Thoracic aorta (tissue), 2 donors: ENCODE data around the gene GBGT1. TPM values are rescaled to one million over a fixed set of nuclear protein-coding genes. Genes with fewer than 3 reads are reported as not detected.
A peak's percentile ranks its signal among the peaks of the same experiment; 100 is the strongest.

ENCODE experiments used
- ATAC-seq: fragments of 150-250 bp; one replicate; pipeline ENCODE4 v1.8.0; 2017; ENCODE audit warnings: low read depth; ENCODE audit not compliant: insufficient number of reproducible peaks, low FRiP score
- DNase-seq: peaks from one replicate; pipeline ENCODE4 v3.0.0-alpha.2; 2020; ENCODE audit warnings: low spot score
- H3K27ac ChIP-seq, 2 donors: fragments of 200-600 bp; sonication (generic); 1 replicate in 1 of 2; 2 replicates in 1 of 2; pipeline ENCODE4 v1.5.1; 2016; ENCODE audit warnings: mild to moderate bottlenecking in 2 of 2, moderate library complexity in 2 of 2
- H3K27me3 ChIP-seq: fragments of 200-600 bp; sonication (generic); replicated peaks from 2 replicates; pipeline ENCODE4 v1.6.0; 2016; ENCODE audit warnings: mild to moderate bottlenecking; ENCODE audit not compliant: insufficient read depth
- H3K36me3 ChIP-seq: fragments of 200-600 bp; sonication (generic); one replicate; pipeline ENCODE4 v1.5.1; 2016
- H3K4me1 ChIP-seq, 2 donors: fragments of 200-600 bp; sonication (generic); 1 replicate in 1 of 2; 2 replicates in 1 of 2; pipeline versions ENCODE4 v1.5.1 to v1.6.0; 2016; ENCODE audit warnings: low read depth in 2 of 2, mild to moderate bottlenecking in 1 of 2; ENCODE audit not compliant: control insufficient read depth in 1 of 2
- H3K4me3 ChIP-seq: fragments of 200-600 bp; sonication (generic); 2 replicates; pipeline ENCODE4 v1.5.1; 2016; ENCODE audit warnings: mild to moderate bottlenecking
- H3K9me3 ChIP-seq: fragments of 200-600 bp; sonication (generic); 2 replicates; pipeline ENCODE4 v1.5.1; 2016
- CTCF ChIP-seq: fragments of 200-600 bp; sonication (generic); IDR thresholded peaks from one replicate; pipeline ENCODE4 v1.5.1; 2019; ENCODE audit warnings: antibody characterized with exemption
- total RNA-seq, 2 donors: library from RNA; depleted of rRNA; stranded (reverse); fragments of >200 nt; gene quantifications; one replicate each; pipeline versions ENCODE4 v1.1.0 to v1.2.3, GENCODE V29; 2016

GBGT1 gene
- total RNA-seq, 2 donors from 2014 or later, result 45.5 to 46.8 TPM

GRCh38 chr9:133167769-133168168, 4.1 kb upstream of the GBGT1 start:
- DNase-seq (no peak), ATAC-seq (no peak)
- no peaks in the 10 kb centered on the region for H3K9me3 ChIP-seq
- no peak overlapping the region for H3K4me3 ChIP-seq
- no peak for TF ChIP-seq CTCF
- H3K27me3 ChIP-seq, result no peaks in the 10 kb centered on the region
- peaks cover 0 to 18% of the 10 kb centered on the region in 2 donors for H3K4me1 ChIP-seq
- no peak overlapping the region for H3K27ac ChIP-seq
- H3K36me3 ChIP-seq, result no peaks in the 10 kb centered on the region

GRCh38 chr9:133167096-133167730, 3.5 kb upstream of the GBGT1 start:
- Histone ChIP-seq H3K27ac (no peak overlapping the region), H3K27me3 (no peaks in the 10 kb centered on the region), H3K9me3 (no peaks in the 10 kb centered on the region), H3K4me3 (no peak overlapping the region), H3K4me1 (peaks cover 0 to 21% of the 10 kb centered on the region in 2 donors), H3K36me3 (no peaks in the 10 kb centered on the region)
- DNase-seq (no peak), ATAC-seq (no peak)
- TF ChIP-seq CTCF, result no peak

- no peak for TF ChIP-seq CTCF
- Histone ChIP-seq H3K27ac (no peak overlapping the region), H3K27me3 (no peaks in the 10 kb centered on the region), H3K4me3 (no peak overlapping the region), H3K36me3 (no peaks in the 10 kb centered on the region), H3K9me3 (no peaks in the 10 kb centered on the region), H3K4me1 (peaks cover 0 to 21% of the 10 kb centered on the region in 2 donors)
- DNase-seq (no peak), ATAC-seq (no peak)
These were observed 2.7 kb upstream of the GBGT1 start for GRCh38 chr9:133166392-133166791.

- no peak for TF ChIP-seq CTCF
These were observed 1.7 kb upstream of the GBGT1 start for GRCh38 chr9:133165452-133165730.

GRCh38 chr9:133164191-133164590, 477 bp upstream of the GBGT1 start:
- no peak for ATAC-seq
- H3K4me3 ChIP-seq, result peak overlapping the region; percentile 80
- no peak for DNase-seq

More at GRCh38 chr9:133165452-133165730, 1.7 kb upstream of the GBGT1 start:
- no peak overlapping the region for H3K27ac ChIP-seq
- DNase-seq, result no peak
- peaks cover 0 to 21% of the 10 kb centered on the region in 2 donors for H3K4me1 ChIP-seq
- no peaks in the 10 kb centered on the region for H3K36me3 ChIP-seq
- no peak for ATAC-seq
- no peaks in the 10 kb centered on the region for H3K9me3 ChIP-seq
- H3K4me3 ChIP-seq, result no peak overlapping the region
- H3K27me3 ChIP-seq, result no peaks in the 10 kb centered on the region

More at GRCh38 chr9:133164191-133164590, 477 bp upstream of the GBGT1 start:
- H3K9me3 ChIP-seq, result no peaks in the 10 kb centered on the region
- TF ChIP-seq CTCF, result no peak
- H3K27me3 ChIP-seq, result no peaks in the 10 kb centered on the region
- H3K4me1 ChIP-seq, result peaks cover 0 to 21% of the 10 kb centered on the region in 2 donors
- H3K27ac ChIP-seq, result peak overlapping the region; percentile 15 to 19
- no peaks in the 10 kb centered on the region for H3K36me3 ChIP-seq
